ENCODE results near the gene PCK2.

Gene PCK2

DNA sequence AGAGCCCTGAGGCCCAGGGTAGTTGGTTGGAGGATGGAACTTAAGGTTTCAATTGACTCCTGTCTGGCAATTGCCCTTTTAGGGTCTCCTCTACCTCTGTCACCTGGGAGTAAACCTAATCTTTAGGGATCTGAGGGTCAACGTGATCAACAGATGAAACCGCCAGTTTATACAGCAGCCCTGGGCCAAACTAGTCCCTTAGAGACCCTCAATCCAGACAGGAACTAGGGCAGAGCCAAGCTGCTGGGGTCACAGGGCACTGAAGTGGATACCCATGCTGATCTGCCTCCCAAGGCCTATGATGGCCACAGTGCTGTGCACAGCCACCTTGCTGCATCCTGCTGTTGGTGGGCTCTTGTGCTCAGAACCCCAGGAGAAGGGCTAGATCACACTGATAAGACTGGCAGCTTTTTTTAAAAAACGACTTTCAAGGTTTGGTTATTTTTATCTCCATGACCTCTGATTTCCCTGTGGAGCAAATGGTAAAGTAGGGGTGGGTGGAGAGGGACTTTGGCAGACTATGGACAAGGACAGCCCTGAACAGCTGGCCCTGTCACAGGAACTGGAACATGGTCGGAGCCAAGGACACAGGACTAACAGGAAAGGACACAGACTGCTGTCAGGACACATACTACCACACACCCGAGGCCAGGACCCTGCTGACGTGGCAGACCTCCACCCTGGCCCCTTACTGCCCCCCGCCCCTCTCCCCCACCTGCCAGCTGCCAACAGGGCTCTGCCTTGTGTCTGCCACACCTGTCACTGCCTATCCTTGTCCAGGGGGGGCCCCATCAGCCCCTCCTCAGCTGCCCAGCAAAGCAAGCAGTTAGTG is 36.8 kb downstream of the PCK2 start:
- DNase-seq (ENCODE audit: low read depth, low spot score), result no peak
- H3K4me3 ChIP-seq (ENCODE audit: low read length), result no peak overlapping the region

GRCh38 chr14:24131549-24131966 is 37.4 kb downstream of the PCK2 start:
- DNase-seq (ENCODE audit: low read depth, low spot score), result no peak
- no peak overlapping the region for H3K4me3 ChIP-seq (ENCODE audit: low read length)

- no peak for DNase-seq (ENCODE audit: low read depth, low spot score)
Measured at GRCh38 chr14:24132061-24132685, 38.1 kb downstream of the PCK2 start.

GRCh38 chr14:24132976-24133375 is 38.9 kb downstream of the PCK2 start:
- H3K4me3 ChIP-seq (ENCODE audit: low read length), result no peak overlapping the region
- no peak for DNase-seq (ENCODE audit: low read depth, low spot score)

More at GRCh38 chr14:24132061-24132685, 38.1 kb downstream of the PCK2 start:
- H3K4me3 ChIP-seq (ENCODE audit: low read length), result no peak overlapping the region

- H3K4me3 ChIP-seq (ENCODE audit: low read length), result no peak overlapping the region
- no peak for DNase-seq (ENCODE audit: low read depth, low spot score)
Measured at GRCh38 chr14:24133735-24134134, 39.6 kb downstream of the PCK2 start.

GRCh38 chr14:24135584-24135833 is 41.4 kb downstream of the PCK2 start:
- DNase-seq (ENCODE audit: low read depth, low spot score), result no peak
- peak overlapping the region; percentile 83 for H3K4me3 ChIP-seq (ENCODE audit: low read length)

- DNase-seq (ENCODE audit: low read depth, low spot score), result peak; percentile 82
- H3K4me3 ChIP-seq (ENCODE audit: low read length), result peak within 1 kb of the TSS; percentile 83
Measured at GRCh38 chr14:24135834-24136683, 41.9 kb downstream of the PCK2 start, which contains the start of gene PSME1. TSS of gene PSME1 (plus strand) at chr14:24136194. CDS start at chr14:24136263, 69 bp downstream.

- no peak for DNase-seq (ENCODE audit: low read depth, low spot score)
- H3K4me3 ChIP-seq (ENCODE audit: low read length), result peak overlapping the region; percentile 83
Measured at GRCh38 chr14:24136684-24137528, 42.8 kb downstream of the PCK2 start.

GRCh38 chr14:24137529-24138395 is 43.7 kb downstream of the PCK2 start:
- H3K4me3 ChIP-seq (ENCODE audit: low read length), result no peak overlapping the region
- no peak for DNase-seq (ENCODE audit: low read depth, low spot score)

DNA sequence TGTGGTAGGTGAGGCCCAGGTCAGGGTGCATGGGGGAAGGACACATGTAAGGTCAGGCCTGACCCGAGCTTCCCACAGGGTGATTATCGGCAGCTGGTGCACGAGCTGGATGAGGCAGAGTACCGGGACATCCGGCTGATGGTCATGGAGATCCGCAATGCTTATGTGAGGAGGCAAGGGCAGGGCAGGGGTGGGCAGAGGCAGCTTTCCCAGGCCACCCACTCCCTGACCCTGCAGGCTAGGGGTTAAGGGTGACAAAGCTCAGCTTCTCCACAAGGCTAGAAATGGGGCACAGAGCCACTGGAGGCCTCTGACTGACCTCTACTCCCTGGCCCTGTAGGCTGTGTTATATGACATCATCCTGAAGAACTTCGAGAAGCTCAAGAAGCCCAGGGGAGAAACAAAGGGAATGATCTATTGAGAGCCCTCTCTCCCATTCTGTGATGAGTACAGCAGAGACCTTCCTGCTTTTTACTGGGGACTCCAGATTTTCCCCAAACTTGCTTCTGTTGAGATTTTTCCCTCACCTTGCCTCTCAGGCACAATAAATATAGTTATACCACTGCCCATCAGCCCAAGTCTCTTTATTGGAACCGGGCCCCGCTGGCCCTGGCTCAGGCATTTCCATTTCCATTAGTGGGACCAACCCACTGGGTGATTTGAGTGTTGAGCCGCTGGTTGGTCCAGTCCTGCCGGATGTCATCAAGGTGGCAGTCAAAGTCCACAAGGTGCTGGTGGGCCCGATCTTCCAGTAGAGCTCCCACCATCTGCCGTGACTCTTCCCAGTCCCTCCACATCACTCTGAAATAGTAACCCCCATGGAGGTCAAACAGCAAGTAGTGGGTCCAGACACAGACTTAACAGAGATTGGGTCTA is 44.5 kb downstream of the PCK2 start:
- H3K4me3 ChIP-seq (ENCODE audit: low read length), result no peak overlapping the region
- DNase-seq (ENCODE audit: low read depth, low spot score), result no peak

DNA sequence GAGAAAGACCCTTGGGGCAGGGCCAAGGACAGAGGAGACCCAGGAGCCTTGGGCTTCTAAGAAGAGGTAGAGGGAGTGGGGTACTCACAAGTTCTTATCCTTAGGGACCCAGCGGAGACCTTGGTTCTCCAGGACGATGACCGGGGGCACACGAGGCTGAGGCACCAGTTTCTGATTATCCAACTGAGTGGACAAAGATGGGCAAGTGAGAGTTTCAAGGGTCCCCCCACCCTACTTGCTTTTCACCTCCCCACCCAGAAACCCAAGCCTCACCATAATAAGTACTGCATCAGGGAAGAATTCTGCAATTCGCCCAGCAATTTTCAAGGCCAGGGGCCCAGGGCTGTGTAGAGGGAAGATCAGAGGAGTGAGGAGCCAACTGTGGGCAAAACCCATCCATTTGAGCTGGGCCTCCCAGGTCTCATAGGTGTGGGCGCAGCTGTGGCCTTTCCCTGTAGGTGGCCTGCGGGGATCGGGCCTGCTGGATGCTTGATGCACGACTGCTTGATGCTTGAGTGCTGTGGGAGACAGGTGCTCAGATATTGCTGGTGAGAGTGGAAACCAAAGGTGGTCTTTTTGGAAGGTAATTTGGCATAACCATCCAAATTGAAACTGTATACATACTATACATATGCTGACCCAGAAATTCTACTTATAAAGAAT is 45.3 kb downstream of the PCK2 start:
- DNase-seq (ENCODE audit: low read depth, low spot score), result no peak
- H3K4me3 ChIP-seq (ENCODE audit: low read length), result no peak overlapping the region

- peak; percentile 99 for DNase-seq (ENCODE audit: low read depth, low spot score)
- peak within 1 kb of the TSS; percentile 96 for H3K4me3 ChIP-seq (ENCODE audit: low read length)
Measured at GRCh38 chr14:24141097-24141880, 47.2 kb downstream of the PCK2 start, which contains the start of gene EMC9. TSS of gene EMC9 (minus strand) at chr14:24141591. CDS start at chr14:24141304, 287 bp downstream.

- no peak for DNase-seq (ENCODE audit: low read depth, low spot score)
- no peak overlapping the region for H3K4me3 ChIP-seq (ENCODE audit: low read length)
Measured at GRCh38 chr14:24143511-24143910, 49.4 kb downstream of the PCK2 start.

DNA sequence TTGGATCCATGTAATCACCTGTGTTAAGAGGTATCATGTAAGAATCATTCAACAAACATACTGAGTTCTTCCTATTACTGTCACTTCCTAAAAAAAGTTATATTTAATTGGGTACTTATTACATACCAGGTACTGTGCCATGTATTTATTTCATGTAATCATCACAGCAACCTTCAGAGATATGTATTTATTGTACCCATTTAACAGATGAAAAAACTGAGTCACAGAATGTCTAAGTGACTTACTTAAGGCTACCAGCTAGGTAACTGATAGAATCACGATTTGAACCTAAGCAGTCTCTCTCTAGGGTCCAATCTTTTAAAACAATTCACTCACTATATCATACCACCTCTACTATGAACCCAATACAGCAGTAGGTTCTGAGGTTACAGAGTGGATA is 50.3 kb downstream of the PCK2 start:
- no peak overlapping the region for H3K4me3 ChIP-seq (ENCODE audit: low read length)

DNA sequence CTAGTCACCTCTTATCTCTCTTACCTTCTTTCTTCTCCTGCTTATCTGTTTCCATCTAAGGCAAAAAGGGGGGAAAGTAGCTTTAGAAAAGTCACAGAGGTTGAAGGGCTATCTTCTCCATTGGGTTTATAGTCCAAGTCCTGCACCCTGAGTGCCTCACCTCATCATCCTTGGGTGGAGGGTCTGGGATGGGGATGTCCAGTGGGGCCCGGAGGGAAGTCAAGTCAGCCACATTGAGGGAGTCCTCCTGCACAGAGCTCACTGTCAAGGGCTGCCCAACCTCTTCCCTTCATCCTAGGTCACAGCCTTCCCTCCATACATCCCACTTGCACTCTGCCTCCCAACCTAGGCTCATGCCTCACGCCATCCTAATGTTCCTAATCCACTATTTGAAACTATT is 51.1 kb downstream of the PCK2 start:
- H3K4me3 ChIP-seq (ENCODE audit: low read length), result peak overlapping the region; percentile 97
- no peak for DNase-seq (ENCODE audit: low read depth, low spot score)

More for the DNA sequence above, 50.3 kb downstream of the PCK2 start:
- DNase-seq (ENCODE audit: low read depth, low spot score), result no peak

All from Jurkat, Clone E6-1 (cell line).